Measurements from ENCODE around the gene DNASE2B.

DNASE2B gene

GRCh38 chr1:84430546-84430945 lies 32.3 kb downstream of the DNASE2B start:
- H3K4me1 Mint-ChIP-seq: no peaks in the 10 kb centered on the region
- H3K4me3 Mint-ChIP-seq: no peak overlapping the region
- peaks cover 9% of the 10 kb centered on the region for H3K9me3 Mint-ChIP-seq
- no peak for TF ChIP-seq CTCF (IDR thresholded peaks at IDR 0.05; ENCODE audit: unreplicated experiment in 3 of 3)
- H3K27ac Mint-ChIP-seq: no peak overlapping the region
- no peaks in the 10 kb centered on the region for H3K36me3 Mint-ChIP-seq (ENCODE audit: low read depth)
- no peaks in the 10 kb centered on the region for H3K27me3 Mint-ChIP-seq (ENCODE audit: low read depth)

GRCh38 chr1:84433258-84434080 lies 35.2 kb downstream of the DNASE2B start:
- Mint-ChIP-seq H3K4me3 (peak overlapping the region; percentile 14 to 48 (median 47)), H3K36me3 (ENCODE audit: low read depth) (no peaks in the 10 kb centered on the region), H3K9me3 (peaks cover 9% of the 10 kb centered on the region), H3K4me1 (no peaks in the 10 kb centered on the region), H3K27ac (no peak overlapping the region), H3K27me3 (ENCODE audit: low read depth) (no peaks in the 10 kb centered on the region)
- peak; percentile 78 to 83 (median 78) for TF ChIP-seq CTCF (IDR thresholded peaks at IDR 0.05; ENCODE audit: unreplicated experiment in 3 of 3)

- no peak for TF ChIP-seq CTCF (IDR thresholded peaks at IDR 0.05; ENCODE audit: unreplicated experiment in 3 of 3)
- no peak overlapping the region for H3K27ac Mint-ChIP-seq
- H3K9me3 Mint-ChIP-seq: peaks cover 9% of the 10 kb centered on the region
- H3K36me3 Mint-ChIP-seq (ENCODE audit: low read depth): no peaks in the 10 kb centered on the region
- H3K4me3 Mint-ChIP-seq: no peak overlapping the region
- H3K27me3 Mint-ChIP-seq (ENCODE audit: low read depth): no peaks in the 10 kb centered on the region
- H3K4me1 Mint-ChIP-seq: no peaks in the 10 kb centered on the region
Observed at GRCh38 chr1:84434081-84434769, 35.9 kb downstream of the DNASE2B start.

GRCh38 chr1:84434801-84435549 lies 36.7 kb downstream of the DNASE2B start:
- Mint-ChIP-seq H3K4me1 (no peaks in the 10 kb centered on the region), H3K4me3 (no peak overlapping the region), H3K36me3 (ENCODE audit: low read depth) (no peaks in the 10 kb centered on the region), H3K27ac (no peak overlapping the region), H3K9me3 (peaks cover 5% of the 10 kb centered on the region), H3K27me3 (ENCODE audit: low read depth) (no peaks in the 10 kb centered on the region)
- no peak for TF ChIP-seq CTCF (IDR thresholded peaks at IDR 0.05; ENCODE audit: unreplicated experiment in 3 of 3)

- H3K9me3 Mint-ChIP-seq: no peaks in the 10 kb centered on the region
- no peaks in the 10 kb centered on the region for H3K36me3 Mint-ChIP-seq (ENCODE audit: low read depth)
- H3K27ac Mint-ChIP-seq: no peak overlapping the region
- no peak overlapping the region for H3K4me3 Mint-ChIP-seq
- no peaks in the 10 kb centered on the region for H3K4me1 Mint-ChIP-seq
- no peaks in the 10 kb centered on the region for H3K27me3 Mint-ChIP-seq (ENCODE audit: low read depth)
- TF ChIP-seq CTCF (IDR thresholded peaks at IDR 0.05; ENCODE audit: unreplicated experiment in 3 of 3): no peak
Observed at GRCh38 chr1:84436876-84437655, 38.8 kb downstream of the DNASE2B start.
